Gastroesophageal sphincter (tissue), 3 donors: ENCODE data around the gene NAA38.

Experiments used
- CTCF ChIP-seq, 4 experiments: fragments of 200-600 bp in 2 of 4; fragments of 450-650 bp in 2 of 4; sonication (generic) in 1 of 4; IDR thresholded peaks; one replicate each; pipeline ENCODE4 v1.5.1; 2017 to 2019; ENCODE audit warnings: antibody characterized with exemption in 4 of 4, mild to moderate bottlenecking in 2 of 4, moderate library complexity in 2 of 4
- POLR2A ChIP-seq, 2 donors: fragments of 450-650 bp; IDR thresholded peaks; one replicate each; pipeline ENCODE4 v1.6.1; 2017; ENCODE audit warnings: antibody characterized with exemption in 2 of 2, mild to moderate bottlenecking in 2 of 2, moderate library complexity in 1 of 2

- TF ChIP-seq CTCF (IDR thresholded peaks at IDR 0.05): no peak
- no peak for TF ChIP-seq POLR2A (IDR thresholded peaks at IDR 0.05)
Measured at GRCh38 chr17:7824021-7824924, 33.1 kb downstream of the NAA38 start.
